HCT116 (cell line): Measurements from ENCODE around the gene KSR2. TPM values are rescaled to one million over a fixed set of nuclear protein-coding genes. Genes with fewer than 3 reads are reported as not detected.
"Not testable (repeated sequence)": the region's sequence is repeated elsewhere in the genome, so short reads cannot be mapped to it uniquely, and the experiment has no call there.

Experiments
- ATAC-seq: fragments of 200-7000 bp; cut with Tn5 transposase; 2 replicates; pipeline ENCODE4 v1.9.1; 2020; ENCODE audit warnings: mild to moderate bottlenecking, moderate library complexity
- BruUV-seq: library from RNA; stranded (reverse); fragments of 400-500 nt; replicated peaks from 2 replicates; lab custom pipeline; 2021; lab: Mats Ljungman, UMichigan
- CTCF ChIA-PET: fragments of 300-600 bp; sonication (Branson Sonifier 250); formaldehyde crosslinking; loops from one replicate; lab custom pipeline; 2021; ENCODE audit warnings: antibody characterized with exemption; lab: Charles Lee
- POLR2A ChIA-PET: fragments of 300-600, 350-600 bp; sonication (Branson Sonifier 250); formaldehyde crosslinking; loops from one replicate; lab custom pipeline; 2021; ENCODE audit warnings: antibody characterized with exemption; lab: Charles Lee
- RAD21 ChIA-PET, 2 experiments: fragments of 300-600 bp; sonication (Branson Sonifier 250); formaldehyde crosslinking; loops; one replicate each; lab custom pipeline; 2023; ENCODE audit warnings: low total read pairs in 2 of 2; ENCODE audit not compliant: uncharacterized antibody in 2 of 2, unreplicated experiment in 2 of 2, low non-redundant PET in 1 of 2; lab: Charles Lee
- DNase-seq: peaks from one replicate; pipeline ENCODE4 v3.0.0-alpha.2; 2010; ENCODE audit warnings: low read depth, low spot score
- H2AFZ ChIP-seq: fragments of 200-600 bp; shearing (Covaris generic), sonication (generic); 2 replicates; pipeline ENCODE4 v1.6.1; 2017; ENCODE audit warnings: low read depth, mixed run types, mixed read lengths, antibody characterized with exemption, low read length; ENCODE audit not compliant: poor library complexity, severe bottlenecking
- H3K27ac ChIP-seq: 2 replicates; pipeline ENCODE4 v1.5.1; 2012; ENCODE audit warnings: low read depth, low read length
- H3K27me3 ChIP-seq: fragments of 200-600 bp; sonication (generic); 2 replicates; pipeline ENCODE4 v1.6.1; 2016; ENCODE audit warnings: mixed run types, low read length, mixed read lengths; ENCODE audit not compliant: insufficient read depth
- H3K36me3 ChIP-seq, 2 experiments: fragments of 200-500 bp in 1 of 2; fragments of 200-600 bp in 1 of 2; sonication (Bioruptor generic) in 1 of 2; sonication (generic) in 1 of 2; 2 replicates each; pipeline versions ENCODE4 v1.5.1 to v1.6.1; 2014 to 2016; ENCODE audit warnings: low read length in 2 of 2, inconsistent platforms in 1 of 2, mixed read lengths in 1 of 2, mixed run types in 1 of 2; ENCODE audit not compliant: insufficient read depth in 2 of 2, control insufficient read depth in 1 of 2
- H3K4me1 ChIP-seq, 2 experiments: fragments of 200-600 bp in 1 of 2; sonication (generic) in 1 of 2; 2 replicates each; pipeline versions ENCODE4 v1.5.1 to v1.6.1; 2012 to 2017; ENCODE audit warnings: low read length in 2 of 2, inconsistent platforms in 1 of 2, mild to moderate bottlenecking in 1 of 2, mixed read lengths in 1 of 2, mixed run types in 1 of 2, moderate library complexity in 1 of 2; ENCODE audit not compliant: insufficient read depth in 2 of 2, control insufficient read depth in 1 of 2
- H3K4me2 ChIP-seq: fragments of 200-600 bp; sonication (generic); 2 replicates; pipeline ENCODE4 v1.6.1; 2017; ENCODE audit warnings: mixed run types, low read length, mixed read lengths
- H3K4me3 ChIP-seq, 2 experiments: fragments of 200-600 bp in 1 of 2; sonication (generic) in 1 of 2; replicated peaks in 1 of 2; 2 replicates each; pipeline ENCODE4 v1.5.1; 2011 to 2016; ENCODE audit warnings: low read length in 2 of 2, control low read depth in 1 of 2, low read depth in 1 of 2, mild to moderate bottlenecking in 1 of 2, mixed read lengths in 1 of 2, mixed run types in 1 of 2
- H3K79me2 ChIP-seq: fragments of 200-600 bp; sonication (generic); 2 replicates; pipeline ENCODE4 v1.6.1; 2017; ENCODE audit warnings: mild to moderate bottlenecking, mixed run types, low read length, moderate library complexity, mixed read lengths; ENCODE audit not compliant: insufficient read depth
- H3K9ac ChIP-seq: fragments of 200-600 bp; sonication (generic); 2 replicates; pipeline ENCODE4 v1.6.1; 2016; ENCODE audit warnings: low read length, mixed read lengths
- H3K9me2 ChIP-seq: fragments of 200-600 bp; sonication (generic), shearing (Covaris generic); 2 replicates; pipeline ENCODE4 v1.6.1; 2017; ENCODE audit warnings: mixed run types, mild to moderate bottlenecking, moderate library complexity; ENCODE audit not compliant: insufficient read depth
- H3K9me3 ChIP-seq, 2 experiments: fragments of 200-500 bp in 1 of 2; fragments of 200-600 bp in 1 of 2; sonication (Bioruptor generic) in 1 of 2; sonication (generic) in 1 of 2; 2 replicates each; pipeline ENCODE4 v1.6.1; 2014 to 2017; ENCODE audit warnings: low read length in 2 of 2, mixed read lengths in 2 of 2, inconsistent platforms in 1 of 2, low read depth in 1 of 2, mild to moderate bottlenecking in 1 of 2, mixed run types in 1 of 2, moderate library complexity in 1 of 2; ENCODE audit not compliant: control insufficient read depth in 1 of 2, insufficient read depth in 1 of 2
- H4K20me1 ChIP-seq: fragments of 200-600 bp; sonication (generic), shearing (Covaris generic); 2 replicates; pipeline ENCODE4 v1.6.1; 2017; ENCODE audit warnings: mixed run types, mild to moderate bottlenecking, moderate library complexity; ENCODE audit not compliant: insufficient read depth
- CTCF ChIP-seq, 3 experiments: fragments of 200-600 bp in 1 of 3; sonication (generic) in 1 of 3; IDR thresholded peaks in 2 of 3; conservative IDR thresholded peaks in 1 of 3; 2 replicates each; pipeline ENCODE4 v1.5.1; 2012 to 2017; ENCODE audit warnings: low read depth in 2 of 3, low read length in 2 of 3, antibody characterized with exemption in 1 of 3, borderline replicate concordance in 1 of 3, control low read depth in 1 of 3, mild to moderate bottlenecking in 1 of 3, mixed read lengths in 1 of 3, mixed run types in 1 of 3, moderate library complexity in 1 of 3; ENCODE audit not compliant: insufficient read depth in 1 of 3
- intact Hi-C: fragments of 100-400 bp; cut with micrococcal nuclease; formaldehyde crosslinking; loops from 2 replicates; pipeline ENCODE4 v1.10.0; 2022
- total RNA-seq: library from RNA; stranded (reverse); gene quantifications from one replicate; pipeline ENCODE4 v1.2.1, GENCODE V29; 2021; ENCODE audit not compliant: unreplicated experiment

Gene KSR2
- total RNA-seq, 1 experiment from 2014 or later, result 10.1 TPM

GRCh38 chr12:117860787-117861290 lies 108.0 kb downstream of the KSR2 start:
- H3K27ac ChIP-seq, H4K20me1 ChIP-seq, POLR2A ChIA-PET, H3K36me3 ChIP-seq, RAD21 ChIA-PET, H3K9ac ChIP-seq, H3K27me3 ChIP-seq, CTCF ChIA-PET, H3K79me2 ChIP-seq, H3K9me3 ChIP-seq, BruUV-seq, H3K9me2 ChIP-seq, H3K4me3 ChIP-seq, DNase-seq, H3K4me2 ChIP-seq, ATAC-seq, intact Hi-C loops, H2AFZ ChIP-seq: not testable (repeated sequence)
- peaks cover 11 to 23% of the 10 kb centered on the region in 2 experiments for H3K4me1 ChIP-seq

GRCh38 chr12:117860111-117860510 lies 108.7 kb downstream of the KSR2 start:
- no TSS peak for BruUV-seq
- H3K36me3 ChIP-seq, result no peaks in the 10 kb centered on the region
- H3K27ac ChIP-seq, result no peak overlapping the region
- RAD21 ChIA-PET, result no interaction called here
- no peak overlapping the region for H2AFZ ChIP-seq
- no peaks in the 10 kb centered on the region for H3K27me3 ChIP-seq
- ATAC-seq (no peak), DNase-seq (no peak)
- H3K4me2 ChIP-seq, result no peak overlapping the region
- intact Hi-C loops, result no loop called here
- peaks cover 11 to 23% of the 10 kb centered on the region in 2 experiments for H3K4me1 ChIP-seq
- H3K9ac ChIP-seq, result no peak overlapping the region
- TF ChIP-seq CTCF (IDR thresholded peaks at IDR 0.05 in 2 of 3, conservative IDR thresholded peaks at IDR 0.05 in 1 of 3; ENCODE audit: borderline replicate concordance in 1 of 3, insufficient read depth in 1 of 3, low read depth in 2 of 3, low read length in 2 of 3), result no peak
- H4K20me1 ChIP-seq, result no peaks in the 10 kb centered on the region
- POLR2A ChIA-PET, result no interaction called here
- H3K79me2 ChIP-seq, result no peaks in the 10 kb centered on the region
- no peaks in the 10 kb centered on the region for H3K9me3 ChIP-seq
- CTCF ChIA-PET, result interaction anchor here (3.1 kb wide), 1 partner anchor 10 kb away, joined by 12 read pairs; no protein-coding TSS in a partner anchor
- H3K9me2 ChIP-seq, result no peaks in the 10 kb centered on the region
- H3K4me3 ChIP-seq, result no peak overlapping the region
